Panc1 (cell line): Measurements from ENCODE around the gene TRMT61A. TPM values are rescaled to one million over a fixed set of nuclear protein-coding genes. Genes with fewer than 3 reads are reported as not detected.

ENCODE experiments used
- ATAC-seq: fragments of 200-7000 bp; cut with Tn5 transposase; 2 replicates; pipeline ENCODE4 v1.9.1; 2020; ENCODE audit warnings: mild to moderate bottlenecking, moderate library complexity
- BruUV-seq: library from RNA; stranded (reverse); fragments of 400-500 nt; replicated peaks from 2 replicates; lab custom pipeline; 2021; lab: Mats Ljungman, UMichigan
- CTCF ChIA-PET: fragments of 300-600 bp; sonication (Branson Sonifier 250); formaldehyde crosslinking; loops from one replicate; lab custom pipeline; 2022; ENCODE audit warnings: antibody characterized with exemption; lab: Charles Lee
- POLR2A ChIA-PET: fragments of 300-600 bp; sonication (Branson Sonifier 250); formaldehyde crosslinking; loops from one replicate; lab custom pipeline; 2022; ENCODE audit warnings: antibody characterized with exemption; lab: Charles Lee
- DNase-seq: peaks from one replicate; pipeline ENCODE4 v3.0.0-alpha.2; 2010; ENCODE audit warnings: low read depth, low spot score
- H3K27ac ChIP-seq: 2 replicates; pipeline ENCODE4 v1.5.1; 2011; ENCODE audit warnings: mild to moderate bottlenecking, low read length, inconsistent platforms
- H3K27me3 ChIP-seq: fragments of 200-500 bp; sonication (Bioruptor generic); 2 replicates; pipeline ENCODE4 v1.6.0; 2014; ENCODE audit warnings: low read length, inconsistent platforms; ENCODE audit not compliant: control insufficient read depth, insufficient read depth
- H3K36me3 ChIP-seq: fragments of 200-500 bp; sonication (Bioruptor generic); 2 replicates; pipeline ENCODE4 v1.5.1; 2014; ENCODE audit warnings: inconsistent platforms, mild to moderate bottlenecking, low read length, moderate library complexity; ENCODE audit not compliant: control insufficient read depth, insufficient read depth
- H3K4me1 ChIP-seq: 2 replicates; pipeline ENCODE4 v1.5.1; 2011; ENCODE audit warnings: inconsistent platforms, mild to moderate bottlenecking, low read length, moderate library complexity; ENCODE audit not compliant: control insufficient read depth, insufficient read depth
- H3K4me3 ChIP-seq, 2 experiments: 2 replicates each; pipeline ENCODE4 v1.5.1; 2011 to 2012; ENCODE audit warnings: low read depth in 2 of 2, low read length in 2 of 2, mild to moderate bottlenecking in 2 of 2, inconsistent platforms in 1 of 2, moderate library complexity in 1 of 2
- H3K9me3 ChIP-seq: fragments of 200-500 bp; sonication (Bioruptor generic); 2 replicates; pipeline ENCODE4 v1.5.1; 2014; ENCODE audit warnings: low read depth, mild to moderate bottlenecking, inconsistent platforms, low read length, moderate library complexity; ENCODE audit not compliant: control insufficient read depth, insufficient read depth
- POLR2AphosphoS5 ChIP-seq: IDR thresholded peaks from 2 replicates; pipeline ENCODE4 v1.6.1; 2012; ENCODE audit warnings: mild to moderate bottlenecking, low read depth, low read length, moderate library complexity
- SIN3A ChIP-seq: IDR thresholded peaks from 2 replicates; pipeline ENCODE4 v1.6.1; 2012; ENCODE audit warnings: low read depth, mild to moderate bottlenecking, low read length, moderate library complexity, borderline replicate concordance; ENCODE audit not compliant: insufficient read depth
- TCF7L2 ChIP-seq: IDR thresholded peaks from 2 replicates; pipeline ENCODE4 v1.6.1; 2011; ENCODE audit warnings: mild to moderate bottlenecking, low read depth, low read length, inconsistent platforms
- in situ Hi-C: cut with HindIII; loops from 2 replicates; pipeline ENCODE4 v1.10.0; 2016; ENCODE audit warnings: low sequenced_read_pairs, low pct_unique_long_range_greater_than_20kb
- intact Hi-C: fragments of 100-400 bp; cut with micrococcal nuclease; formaldehyde crosslinking; loops from one replicate; pipeline ENCODE4 v1.10.0; 2022; ENCODE audit not compliant: unreplicated experiment
- total RNA-seq: library from RNA; stranded (reverse); gene quantifications from one replicate; pipeline ENCODE4 v1.2.1, GENCODE V29; 2021; ENCODE audit not compliant: unreplicated experiment
- TF ChIP-seq, protein P1 (sequence below), 2 experiments: IDR thresholded peaks; 2 replicates each; pipeline ENCODE4 v1.6.1; 2011 to 2012; ENCODE audit warnings: low read depth in 2 of 2, control low read depth in 1 of 2, low read length in 1 of 2, mild to moderate bottlenecking in 1 of 2, moderate library complexity in 1 of 2; ENCODE audit not compliant: insufficient read depth in 1 of 2
- TF ChIP-seq, protein P2 (sequence below): fragments of 450-650 bp; IDR thresholded peaks from 2 replicates; pipeline ENCODE4 v1.5.1; 2017; ENCODE audit warnings: mild to moderate bottlenecking

Gene TRMT61A
- total RNA-seq, 1 experiment from 2014 or later = 22.9 TPM

DNA sequence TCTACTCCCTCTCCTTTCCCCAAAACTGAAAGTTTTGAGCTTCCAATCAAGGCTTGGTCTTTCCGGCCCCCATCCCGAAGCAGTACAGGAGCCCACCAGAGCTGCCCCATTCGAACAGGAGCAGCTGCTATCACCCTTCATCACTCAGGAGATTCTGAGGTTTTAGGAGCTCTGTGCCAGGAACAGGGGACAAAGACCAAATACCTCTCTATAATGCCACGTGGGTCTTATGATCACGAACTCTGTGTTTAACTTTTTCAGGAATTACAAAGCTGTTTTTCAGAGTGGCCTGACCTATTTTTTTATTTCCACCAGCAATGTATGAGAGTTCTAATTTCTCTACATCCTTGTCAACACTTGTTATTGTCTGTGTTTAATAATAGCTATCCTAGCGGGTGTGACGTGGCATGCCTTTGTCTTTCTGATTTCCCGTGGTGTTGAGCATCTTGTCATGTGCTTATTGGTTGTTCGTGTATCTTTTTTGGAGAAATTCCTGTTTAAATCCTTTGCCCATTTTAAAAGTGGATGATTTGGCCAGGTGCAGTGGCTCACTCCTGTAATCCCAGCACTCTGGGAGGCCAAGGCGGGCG lies 55.4 kb downstream of the TRMT61A start:
- Histone ChIP-seq H3K4me1 (no peaks in the 10 kb centered on the region), H3K27ac (no peak overlapping the region), H3K4me3 (no peak overlapping the region), H3K27me3 (no peaks in the 10 kb centered on the region), H3K9me3 (no peaks in the 10 kb centered on the region), H3K36me3 (no peaks in the 10 kb centered on the region)
- ATAC-seq = no peak
- intact Hi-C loops = no loop called here
- ChIA-PET POLR2A (no interaction called here), CTCF (no interaction called here)
- DNase-seq = no peak
- no peak for TF ChIP-seq SIN3A
- TF ChIP-seq, protein P1, sequence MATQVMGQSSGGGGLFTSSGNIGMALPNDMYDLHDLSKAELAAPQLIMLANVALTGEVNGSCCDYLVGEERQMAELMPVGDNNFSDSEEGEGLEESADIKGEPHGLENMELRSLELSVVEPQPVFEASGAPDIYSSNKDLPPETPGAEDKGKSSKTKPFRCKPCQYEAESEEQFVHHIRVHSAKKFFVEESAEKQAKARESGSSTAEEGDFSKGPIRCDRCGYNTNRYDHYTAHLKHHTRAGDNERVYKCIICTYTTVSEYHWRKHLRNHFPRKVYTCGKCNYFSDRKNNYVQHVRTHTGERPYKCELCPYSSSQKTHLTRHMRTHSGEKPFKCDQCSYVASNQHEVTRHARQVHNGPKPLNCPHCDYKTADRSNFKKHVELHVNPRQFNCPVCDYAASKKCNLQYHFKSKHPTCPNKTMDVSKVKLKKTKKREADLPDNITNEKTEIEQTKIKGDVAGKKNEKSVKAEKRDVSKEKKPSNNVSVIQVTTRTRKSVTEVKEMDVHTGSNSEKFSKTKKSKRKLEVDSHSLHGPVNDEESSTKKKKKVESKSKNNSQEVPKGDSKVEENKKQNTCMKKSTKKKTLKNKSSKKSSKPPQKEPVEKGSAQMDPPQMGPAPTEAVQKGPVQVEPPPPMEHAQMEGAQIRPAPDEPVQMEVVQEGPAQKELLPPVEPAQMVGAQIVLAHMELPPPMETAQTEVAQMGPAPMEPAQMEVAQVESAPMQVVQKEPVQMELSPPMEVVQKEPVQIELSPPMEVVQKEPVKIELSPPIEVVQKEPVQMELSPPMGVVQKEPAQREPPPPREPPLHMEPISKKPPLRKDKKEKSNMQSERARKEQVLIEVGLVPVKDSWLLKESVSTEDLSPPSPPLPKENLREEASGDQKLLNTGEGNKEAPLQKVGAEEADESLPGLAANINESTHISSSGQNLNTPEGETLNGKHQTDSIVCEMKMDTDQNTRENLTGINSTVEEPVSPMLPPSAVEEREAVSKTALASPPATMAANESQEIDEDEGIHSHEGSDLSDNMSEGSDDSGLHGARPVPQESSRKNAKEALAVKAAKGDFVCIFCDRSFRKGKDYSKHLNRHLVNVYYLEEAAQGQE (IDR thresholded peaks at IDR 0.05; ENCODE audit: insufficient read depth in 1 of 2, low read depth in 2 of 2, low read length in 1 of 2) = no peak
- no peak for TF ChIP-seq POLR2AphosphoS5
- no peak for TF ChIP-seq TCF7L2
- TF ChIP-seq, protein P2, sequence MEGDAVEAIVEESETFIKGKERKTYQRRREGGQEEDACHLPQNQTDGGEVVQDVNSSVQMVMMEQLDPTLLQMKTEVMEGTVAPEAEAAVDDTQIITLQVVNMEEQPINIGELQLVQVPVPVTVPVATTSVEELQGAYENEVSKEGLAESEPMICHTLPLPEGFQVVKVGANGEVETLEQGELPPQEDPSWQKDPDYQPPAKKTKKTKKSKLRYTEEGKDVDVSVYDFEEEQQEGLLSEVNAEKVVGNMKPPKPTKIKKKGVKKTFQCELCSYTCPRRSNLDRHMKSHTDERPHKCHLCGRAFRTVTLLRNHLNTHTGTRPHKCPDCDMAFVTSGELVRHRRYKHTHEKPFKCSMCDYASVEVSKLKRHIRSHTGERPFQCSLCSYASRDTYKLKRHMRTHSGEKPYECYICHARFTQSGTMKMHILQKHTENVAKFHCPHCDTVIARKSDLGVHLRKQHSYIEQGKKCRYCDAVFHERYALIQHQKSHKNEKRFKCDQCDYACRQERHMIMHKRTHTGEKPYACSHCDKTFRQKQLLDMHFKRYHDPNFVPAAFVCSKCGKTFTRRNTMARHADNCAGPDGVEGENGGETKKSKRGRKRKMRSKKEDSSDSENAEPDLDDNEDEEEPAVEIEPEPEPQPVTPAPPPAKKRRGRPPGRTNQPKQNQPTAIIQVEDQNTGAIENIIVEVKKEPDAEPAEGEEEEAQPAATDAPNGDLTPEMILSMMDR = no peak
- in situ Hi-C loops = no loop called here
- BruUV-seq = no TSS peak

Other genes starting within 250 kb of the TRMT61A start
- 238 TPM for gene EIF5, start 195.0 kb upstream of the TRMT61A start, total RNA-seq
- gene MARK3, start 143.8 kb upstream of the TRMT61A start, total RNA-seq = 56.1 TPM
- 436 TPM for gene CKB, start 6.4 kb upstream of the TRMT61A start, total RNA-seq
- 22.5 TPM for gene BAG5, start 33.5 kb downstream of the TRMT61A start, total RNA-seq
- 42.2 TPM for gene COA8, start 33.8 kb downstream of the TRMT61A start, total RNA-seq
- gene KLC1, start 100.0 kb downstream of the TRMT61A start, total RNA-seq = 98.0 TPM
- 36.8 TPM for gene XRCC3, start 186.3 kb downstream of the TRMT61A start, total RNA-seq
- gene ZFYVE21, start 186.6 kb downstream of the TRMT61A start, total RNA-seq = 41.8 TPM